ENCODE measurements around the gene CPA3. TPM values are rescaled to one million over a fixed set of nuclear protein-coding genes. Genes with fewer than 3 reads are reported as not detected.

The CPA3 gene
- total and polyA plus RNA-seq, 9 donors, result 0.89 to 22.2 (median 3.1) TPM; not detected in 3

DNA sequence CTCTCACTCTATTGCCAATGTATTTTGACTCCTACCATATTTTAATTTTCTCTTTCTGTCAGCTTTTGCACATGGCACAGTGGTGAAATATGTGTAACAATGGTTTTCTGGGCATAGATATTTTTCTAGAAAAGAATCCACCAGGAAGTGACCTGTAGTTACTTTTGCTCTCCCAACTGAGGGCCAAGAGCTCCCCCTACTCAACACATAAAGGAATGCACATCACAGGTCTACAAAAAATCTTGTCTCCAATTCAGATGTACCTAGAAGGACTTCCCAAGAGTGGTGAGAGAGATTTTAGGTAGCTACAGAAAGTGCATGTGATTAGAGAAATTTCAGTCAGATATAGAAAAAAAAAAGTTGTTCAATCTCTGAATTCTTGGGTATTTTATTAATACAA lies 15.6 kb downstream of the CPA3 start:
- peaks cover 3% of the 10 kb centered on the region for H3K4me1 ChIP-seq (ENCODE audit: insufficient read depth)
- no peaks in the 10 kb centered on the region for H3K27me3 ChIP-seq
- H3K4me3 ChIP-seq, result no peak overlapping the region
- intact Hi-C loops (cut with DNase I), result no loop called here
- DNase-seq, result no peak
- TF ChIP-seq POLR2A (IDR thresholded peaks at IDR 0.05) (no peak), CTCF (IDR thresholded peaks at IDR 0.05) (no peak), EP300 (IDR thresholded peaks at IDR 0.05) (no peak)
- no peaks in the 10 kb centered on the region for H3K36me3 ChIP-seq
- H3K27ac ChIP-seq, result no peak overlapping the region
- no peaks in the 10 kb centered on the region for H3K9me3 ChIP-seq

GRCh38 chr3:148881286-148881685 lies 16.2 kb downstream of the CPA3 start:
- Histone ChIP-seq H3K4me1 (ENCODE audit: insufficient read depth) (peaks cover 3% of the 10 kb centered on the region), H3K9me3 (no peaks in the 10 kb centered on the region), H3K27ac (no peak overlapping the region), H3K27me3 (no peaks in the 10 kb centered on the region), H3K36me3 (no peaks in the 10 kb centered on the region), H3K4me3 (no peak overlapping the region)
- intact Hi-C loops (cut with DNase I), result no loop called here
- no peak for DNase-seq
- 30 to 71% (median 38%) methylated on average over 2 of the region's 2 CpGs for WGBS, 3 donors
- no peak for TF ChIP-seq CTCF (IDR thresholded peaks at IDR 0.05)
- TF ChIP-seq EP300 (IDR thresholded peaks at IDR 0.05), result no peak
- TF ChIP-seq POLR2A (IDR thresholded peaks at IDR 0.05), result no peak

DNA sequence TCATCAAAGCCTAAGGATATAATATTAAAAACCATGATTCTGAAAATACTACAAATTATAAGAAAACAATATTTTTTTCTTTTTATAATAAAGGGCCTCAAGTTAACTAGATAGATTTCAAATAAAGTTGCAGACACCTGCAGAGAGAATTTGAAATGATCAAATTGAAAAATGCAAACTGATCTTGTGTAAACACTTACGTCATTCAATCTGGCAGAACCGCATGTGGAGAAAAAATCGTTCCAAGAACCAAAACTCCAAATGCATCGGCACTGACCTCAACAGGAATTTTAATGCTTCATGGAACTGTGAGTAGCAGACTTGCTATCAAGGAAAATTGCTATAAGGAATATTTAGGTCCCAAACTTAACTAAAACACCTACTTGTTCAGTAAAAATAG lies 17.2 kb downstream of the CPA3 start:
- peaks cover 3% of the 10 kb centered on the region for H3K4me1 ChIP-seq (ENCODE audit: insufficient read depth)
- no peak overlapping the region for H3K4me3 ChIP-seq
- no peaks in the 10 kb centered on the region for H3K9me3 ChIP-seq
- no peaks in the 10 kb centered on the region for H3K27me3 ChIP-seq
- H3K36me3 ChIP-seq, result no peaks in the 10 kb centered on the region
- peak in 2 of 5 donors; percentile 10 to 21 for DNase-seq
- TF ChIP-seq POLR2A (IDR thresholded peaks at IDR 0.05) (no peak), CTCF (IDR thresholded peaks at IDR 0.05) (no peak), EP300 (IDR thresholded peaks at IDR 0.05) (no peak)
- H3K27ac ChIP-seq, result peak overlapping the region in 1 of 2 donors; percentile 28
- WGBS, 3 donors, result 30 to 51% (median 40%) methylated on average over 4 of the region's 4 CpGs
- intact Hi-C loops (cut with DNase I), result no loop called here

- no peaks in the 10 kb centered on the region for H3K9me3 ChIP-seq
- 15 to 28% (median 17%) methylated on average over 1 of the region's 1 CpG for WGBS, 3 donors
- intact Hi-C loops (cut with DNase I), result no loop called here
Measured at GRCh38 chr3:148883163-148883562, 18.1 kb downstream of the CPA3 start.

More at GRCh38 chr3:148883163-148883562, 18.1 kb downstream of the CPA3 start:
- peaks cover 3% of the 10 kb centered on the region for H3K4me1 ChIP-seq (ENCODE audit: insufficient read depth)
- H3K27ac ChIP-seq, result peak overlapping the region in 1 of 2 donors; percentile 28
- TF ChIP-seq CTCF (IDR thresholded peaks at IDR 0.05) (no peak), POLR2A (IDR thresholded peaks at IDR 0.05) (no peak), EP300 (IDR thresholded peaks at IDR 0.05) (no peak)
- H3K27me3 ChIP-seq, result no peaks in the 10 kb centered on the region
- H3K36me3 ChIP-seq, result no peaks in the 10 kb centered on the region
- H3K4me3 ChIP-seq, result no peak overlapping the region
- DNase-seq, result peak; percentile 14 to 44 (median 34)

All from ovary (tissue), 9 donors.